Neural progenitor cell (in vitro differentiated cells): ENCODE results near the gene PHKG1.

ENCODE experiments used
- EZH2phosphoT487 ChIP-seq: fragments of 200-600 bp; sonication (generic); IDR thresholded peaks from 2 replicates; pipeline ENCODE4 v1.6.1; 2017; ENCODE audit warnings: antibody characterized with exemption
- TF ChIP-seq, protein P1 (sequence below): fragments of 200-600 bp; sonication (generic); IDR thresholded peaks from 2 replicates; pipeline ENCODE4 v1.5.1; 2017; ENCODE audit warnings: antibody characterized with exemption, mild to moderate bottlenecking

DNA sequence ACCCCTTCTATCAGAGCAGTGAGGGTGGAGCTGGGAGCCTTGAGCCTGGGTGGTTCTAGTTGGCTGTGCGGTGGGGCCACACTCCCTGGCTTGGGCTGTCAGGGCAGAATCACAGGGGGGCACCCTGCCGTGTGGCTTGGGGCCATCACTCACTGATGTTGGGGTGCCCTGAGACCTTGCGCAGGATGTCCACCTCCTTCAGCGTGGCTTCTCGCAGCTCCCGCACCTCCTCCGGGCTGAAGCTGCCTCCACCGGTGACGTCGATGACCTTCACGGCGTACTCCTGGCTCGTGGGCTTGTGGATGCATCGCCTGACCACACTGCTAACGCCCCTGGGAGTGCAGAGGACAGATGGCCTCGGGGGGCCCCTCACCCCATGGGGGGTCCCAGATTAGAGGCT, 5.3 kb downstream of the PHKG1 start:
- TF ChIP-seq, protein P1, sequence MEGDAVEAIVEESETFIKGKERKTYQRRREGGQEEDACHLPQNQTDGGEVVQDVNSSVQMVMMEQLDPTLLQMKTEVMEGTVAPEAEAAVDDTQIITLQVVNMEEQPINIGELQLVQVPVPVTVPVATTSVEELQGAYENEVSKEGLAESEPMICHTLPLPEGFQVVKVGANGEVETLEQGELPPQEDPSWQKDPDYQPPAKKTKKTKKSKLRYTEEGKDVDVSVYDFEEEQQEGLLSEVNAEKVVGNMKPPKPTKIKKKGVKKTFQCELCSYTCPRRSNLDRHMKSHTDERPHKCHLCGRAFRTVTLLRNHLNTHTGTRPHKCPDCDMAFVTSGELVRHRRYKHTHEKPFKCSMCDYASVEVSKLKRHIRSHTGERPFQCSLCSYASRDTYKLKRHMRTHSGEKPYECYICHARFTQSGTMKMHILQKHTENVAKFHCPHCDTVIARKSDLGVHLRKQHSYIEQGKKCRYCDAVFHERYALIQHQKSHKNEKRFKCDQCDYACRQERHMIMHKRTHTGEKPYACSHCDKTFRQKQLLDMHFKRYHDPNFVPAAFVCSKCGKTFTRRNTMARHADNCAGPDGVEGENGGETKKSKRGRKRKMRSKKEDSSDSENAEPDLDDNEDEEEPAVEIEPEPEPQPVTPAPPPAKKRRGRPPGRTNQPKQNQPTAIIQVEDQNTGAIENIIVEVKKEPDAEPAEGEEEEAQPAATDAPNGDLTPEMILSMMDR, result no peak
- TF ChIP-seq EZH2phosphoT487, result no peak
